ENCODE measurements around the gene RFTN1. TPM values are rescaled to one million over a fixed set of nuclear protein-coding genes. Genes with fewer than 3 reads are reported as not detected.

The RFTN1 gene
- total RNA-seq, 1 donor from 2014 or later: 0.92 TPM

DNA sequence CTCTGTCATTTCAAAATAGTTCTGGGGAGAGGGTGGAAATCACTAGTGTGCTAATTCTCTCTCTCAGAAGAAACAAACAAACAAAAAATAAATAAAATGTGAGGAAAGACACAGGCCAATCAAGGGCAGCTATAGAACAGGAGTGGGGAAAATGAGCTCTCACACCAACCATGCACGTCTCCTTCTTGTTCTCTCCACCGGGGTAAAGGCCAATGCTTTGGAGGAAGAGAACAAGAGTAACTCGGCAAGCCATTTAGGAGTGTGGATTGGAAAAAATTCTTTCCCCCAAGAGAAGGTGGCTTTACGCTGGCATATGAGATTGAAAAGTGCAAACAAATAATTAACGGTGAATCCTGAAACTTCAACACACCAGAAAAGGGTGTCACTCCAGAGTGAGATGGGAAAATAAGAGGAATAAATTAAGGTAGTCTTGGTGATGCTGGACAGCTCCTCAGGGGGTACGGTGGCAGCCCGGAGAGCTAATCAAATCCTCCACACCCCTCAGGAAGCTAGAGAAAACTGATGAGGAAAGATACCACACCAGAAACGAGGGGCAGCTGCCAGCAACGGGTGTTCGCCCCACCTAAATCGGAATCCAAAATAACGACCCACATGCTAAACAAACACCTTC is 88.0 kb downstream of the RFTN1 start:
- H3K27me3 Mint-ChIP-seq (ENCODE audit: insufficient read depth, low read depth): peaks cover 2% of the 10 kb centered on the region
- no peak overlapping the region for H3K27ac Mint-ChIP-seq
- DNase-seq (ENCODE audit: low spot score): no peak
- H3K36me3 Mint-ChIP-seq: no peaks in the 10 kb centered on the region
- no peak overlapping the region for H3K4me3 Mint-ChIP-seq
- Histone ChIP-seq H3K4me1 (no peaks in the 10 kb centered on the region), H3K4me3 (no peak overlapping the region), H3K27me3 (no peaks in the 10 kb centered on the region), H2AFZ (replicated peaks) (no peak overlapping the region), H3K79me2 (ENCODE audit: low read depth) (no peaks in the 10 kb centered on the region), H4K20me1 (ENCODE audit: low read depth) (no peaks in the 10 kb centered on the region), H3K27ac (no peak overlapping the region), H3K9me3 (ENCODE audit: low read depth) (no peaks in the 10 kb centered on the region), H3K4me2 (no peak overlapping the region), H3K36me3 (no peaks in the 10 kb centered on the region), H3K9ac (no peak overlapping the region), H3F3A (ENCODE audit: low read depth) (no peaks in the 10 kb centered on the region)
- H3K4me1 Mint-ChIP-seq: no peaks in the 10 kb centered on the region
- no peak for TF ChIP-seq EZH2phosphoT487 (IDR thresholded peaks at IDR 0.05)
- TF ChIP-seq, protein P1, sequence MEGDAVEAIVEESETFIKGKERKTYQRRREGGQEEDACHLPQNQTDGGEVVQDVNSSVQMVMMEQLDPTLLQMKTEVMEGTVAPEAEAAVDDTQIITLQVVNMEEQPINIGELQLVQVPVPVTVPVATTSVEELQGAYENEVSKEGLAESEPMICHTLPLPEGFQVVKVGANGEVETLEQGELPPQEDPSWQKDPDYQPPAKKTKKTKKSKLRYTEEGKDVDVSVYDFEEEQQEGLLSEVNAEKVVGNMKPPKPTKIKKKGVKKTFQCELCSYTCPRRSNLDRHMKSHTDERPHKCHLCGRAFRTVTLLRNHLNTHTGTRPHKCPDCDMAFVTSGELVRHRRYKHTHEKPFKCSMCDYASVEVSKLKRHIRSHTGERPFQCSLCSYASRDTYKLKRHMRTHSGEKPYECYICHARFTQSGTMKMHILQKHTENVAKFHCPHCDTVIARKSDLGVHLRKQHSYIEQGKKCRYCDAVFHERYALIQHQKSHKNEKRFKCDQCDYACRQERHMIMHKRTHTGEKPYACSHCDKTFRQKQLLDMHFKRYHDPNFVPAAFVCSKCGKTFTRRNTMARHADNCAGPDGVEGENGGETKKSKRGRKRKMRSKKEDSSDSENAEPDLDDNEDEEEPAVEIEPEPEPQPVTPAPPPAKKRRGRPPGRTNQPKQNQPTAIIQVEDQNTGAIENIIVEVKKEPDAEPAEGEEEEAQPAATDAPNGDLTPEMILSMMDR (IDR thresholded peaks at IDR 0.05): no peak
- no peak for TF ChIP-seq EZH2 (IDR thresholded peaks at IDR 0.05)
- no peaks in the 10 kb centered on the region for H3K9me3 Mint-ChIP-seq

DNA sequence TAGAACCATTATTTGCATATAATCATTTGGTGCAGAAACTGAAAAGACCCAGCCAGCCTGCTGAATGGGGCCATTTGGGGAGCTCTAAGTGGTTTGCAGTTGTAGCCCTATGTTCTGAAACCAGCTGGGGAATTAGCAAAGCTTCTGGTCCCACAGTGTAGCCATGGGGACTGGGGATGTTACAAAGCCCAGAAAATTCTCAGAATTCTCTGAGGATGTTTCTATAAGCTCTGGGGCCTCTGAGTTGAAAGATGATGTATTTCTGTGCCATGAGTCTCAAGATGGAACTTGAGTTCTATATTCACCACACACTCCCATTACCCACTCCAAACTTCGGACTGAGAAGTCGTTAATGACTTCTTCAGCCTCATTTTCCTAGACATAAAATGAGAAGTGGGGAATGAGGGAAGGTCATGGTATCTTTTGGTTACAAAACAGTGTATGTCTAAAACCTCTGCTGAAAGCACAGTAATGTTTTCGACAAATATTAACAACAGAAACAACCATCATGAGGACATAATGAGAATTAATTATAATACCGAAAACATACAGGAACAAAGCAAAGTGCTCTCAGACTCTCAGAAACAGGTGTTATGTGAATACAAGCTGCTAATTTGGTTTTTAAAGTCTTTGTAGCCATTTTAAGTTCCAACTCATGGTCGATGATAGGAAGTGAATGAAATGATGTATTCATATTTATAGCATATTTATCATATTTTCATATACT is 89.4 kb downstream of the RFTN1 start:
- no peak overlapping the region for H3K27ac ChIP-seq

GRCh38 chr3:16423298-16423697 is 90.2 kb downstream of the RFTN1 start:
- Histone ChIP-seq H3K27ac (no peak overlapping the region), H3K27me3 (no peaks in the 10 kb centered on the region), H3K9ac (no peak overlapping the region), H2AFZ (replicated peaks) (no peak overlapping the region), H3F3A (ENCODE audit: low read depth) (no peaks in the 10 kb centered on the region), H3K4me1 (peaks cover 9% of the 10 kb centered on the region), H3K4me2 (no peak overlapping the region), H3K4me3 (no peak overlapping the region), H3K9me3 (ENCODE audit: low read depth) (no peaks in the 10 kb centered on the region), H3K36me3 (no peaks in the 10 kb centered on the region), H3K79me2 (ENCODE audit: low read depth) (no peaks in the 10 kb centered on the region), H4K20me1 (ENCODE audit: low read depth) (no peaks in the 10 kb centered on the region)
- H3K27ac Mint-ChIP-seq: no peak overlapping the region
- TF ChIP-seq, protein P1 (IDR thresholded peaks at IDR 0.05): no peak
- TF ChIP-seq EZH2phosphoT487 (IDR thresholded peaks at IDR 0.05) (no peak), EZH2 (IDR thresholded peaks at IDR 0.05) (no peak)
- no peaks in the 10 kb centered on the region for H3K36me3 Mint-ChIP-seq
- peaks cover 2% of the 10 kb centered on the region for H3K27me3 Mint-ChIP-seq (ENCODE audit: insufficient read depth, low read depth)
- H3K4me3 Mint-ChIP-seq: no peak overlapping the region
- no peaks in the 10 kb centered on the region for H3K9me3 Mint-ChIP-seq
- DNase-seq (ENCODE audit: low spot score): no peak
- peaks cover 15% of the 10 kb centered on the region for H3K4me1 Mint-ChIP-seq

More for the DNA sequence above, 89.4 kb downstream of the RFTN1 start:
- Mint-ChIP-seq H3K9me3 (no peaks in the 10 kb centered on the region), H3K36me3 (no peaks in the 10 kb centered on the region), H3K27me3 (ENCODE audit: insufficient read depth, low read depth) (peaks cover 2% of the 10 kb centered on the region), H3K27ac (no peak overlapping the region), H3K4me3 (no peak overlapping the region), H3K4me1 (peaks cover 11% of the 10 kb centered on the region)
- no peak for TF ChIP-seq EZH2phosphoT487 (IDR thresholded peaks at IDR 0.05)
- TF ChIP-seq EZH2 (IDR thresholded peaks at IDR 0.05): no peak
- TF ChIP-seq, protein P1 (IDR thresholded peaks at IDR 0.05): no peak
- no peak overlapping the region for H3K4me3 ChIP-seq
- no peaks in the 10 kb centered on the region for H3K36me3 ChIP-seq
- H4K20me1 ChIP-seq (ENCODE audit: low read depth): no peaks in the 10 kb centered on the region
- H3K4me2 ChIP-seq: no peak overlapping the region
- H2AFZ ChIP-seq (replicated peaks): no peak overlapping the region
- peaks cover 9% of the 10 kb centered on the region for H3K4me1 ChIP-seq
- no peaks in the 10 kb centered on the region for H3F3A ChIP-seq (ENCODE audit: low read depth)
- H3K27me3 ChIP-seq: no peaks in the 10 kb centered on the region
- H3K9me3 ChIP-seq (ENCODE audit: low read depth): no peaks in the 10 kb centered on the region
- H3K9ac ChIP-seq: no peak overlapping the region
- H3K79me2 ChIP-seq (ENCODE audit: low read depth): no peaks in the 10 kb centered on the region
- DNase-seq (ENCODE audit: low spot score): no peak
